GM15510 (cell line): ENCODE data around the gene MAD1L1.

ENCODE experiments used
- POLR2A ChIP-seq: IDR thresholded peaks from 3 replicates; pipeline ENCODE4 v1.6.1; 2011; ENCODE audit warnings: borderline replicate concordance; ENCODE audit not compliant: insufficient read length; ENCODE audit errors: extremely low read depth

Gene MAD1L1

DNA sequence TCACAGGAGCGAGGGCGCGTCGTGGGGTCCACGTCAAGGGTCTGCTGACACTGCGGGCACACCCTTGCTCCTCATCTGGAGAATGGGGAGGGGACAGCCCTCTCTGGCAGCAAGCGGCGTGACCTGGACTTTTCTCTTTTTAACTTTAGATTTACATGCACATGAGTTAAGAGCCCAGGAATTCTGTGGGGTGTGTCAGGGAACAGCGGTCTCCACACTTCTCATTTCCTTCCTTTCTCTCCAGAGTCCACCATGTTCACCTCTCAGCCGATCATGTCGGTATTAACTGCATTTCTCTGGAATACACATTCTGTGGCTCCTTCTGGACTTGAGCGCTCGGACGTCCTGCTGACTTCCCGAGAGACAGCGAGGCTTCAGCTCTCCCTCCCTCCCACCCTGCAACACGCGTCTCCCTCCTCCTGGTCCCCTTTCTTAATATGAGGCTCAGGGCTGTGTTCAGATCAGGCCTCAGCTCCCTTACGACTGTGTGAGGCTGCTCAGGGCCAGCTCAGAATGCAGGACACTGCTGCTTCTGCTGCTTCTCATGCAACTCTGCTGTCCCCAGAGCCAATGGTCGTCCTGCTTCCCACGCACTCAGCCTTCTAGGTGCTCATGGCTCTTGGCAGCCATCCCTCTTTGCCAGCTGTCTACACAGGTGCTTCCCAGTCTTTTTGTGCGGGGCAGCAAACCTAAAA, 301.3 kb downstream of the MAD1L1 start:
- no peak for TF ChIP-seq POLR2A

DNA sequence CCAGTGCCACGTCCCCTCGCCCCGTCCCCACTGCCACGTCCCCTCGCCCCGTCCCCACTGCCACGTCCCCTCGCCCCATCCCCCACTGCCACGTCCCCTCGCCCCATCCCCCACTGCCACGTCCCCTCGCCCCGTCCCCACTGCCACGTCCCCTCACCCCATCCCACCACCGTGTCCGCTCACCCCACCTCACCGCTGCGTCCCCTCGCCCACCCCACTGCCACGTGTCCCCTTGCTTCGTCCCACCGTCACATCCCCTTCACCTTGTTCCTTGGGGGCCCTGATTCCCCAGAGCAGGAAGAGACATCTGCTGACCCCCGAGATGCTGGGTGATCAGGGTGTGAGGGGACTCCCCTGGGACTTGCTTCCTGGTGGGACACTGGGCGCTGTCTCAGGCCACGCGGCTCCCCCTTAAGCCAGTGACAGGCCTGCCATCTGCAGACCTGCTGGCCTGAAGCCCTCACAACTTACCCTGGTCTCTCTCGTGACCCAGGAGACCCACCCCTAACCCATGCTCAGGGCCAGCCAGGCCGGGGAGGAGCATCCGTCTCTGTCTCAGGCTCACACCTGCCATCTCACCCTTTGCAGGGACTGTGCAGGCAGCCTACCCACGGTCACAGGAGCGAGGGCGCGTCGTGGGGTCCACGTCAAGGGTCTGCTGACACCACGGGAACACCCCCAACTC, 302.2 kb downstream of the MAD1L1 start:
- no peak for TF ChIP-seq POLR2A

DNA sequence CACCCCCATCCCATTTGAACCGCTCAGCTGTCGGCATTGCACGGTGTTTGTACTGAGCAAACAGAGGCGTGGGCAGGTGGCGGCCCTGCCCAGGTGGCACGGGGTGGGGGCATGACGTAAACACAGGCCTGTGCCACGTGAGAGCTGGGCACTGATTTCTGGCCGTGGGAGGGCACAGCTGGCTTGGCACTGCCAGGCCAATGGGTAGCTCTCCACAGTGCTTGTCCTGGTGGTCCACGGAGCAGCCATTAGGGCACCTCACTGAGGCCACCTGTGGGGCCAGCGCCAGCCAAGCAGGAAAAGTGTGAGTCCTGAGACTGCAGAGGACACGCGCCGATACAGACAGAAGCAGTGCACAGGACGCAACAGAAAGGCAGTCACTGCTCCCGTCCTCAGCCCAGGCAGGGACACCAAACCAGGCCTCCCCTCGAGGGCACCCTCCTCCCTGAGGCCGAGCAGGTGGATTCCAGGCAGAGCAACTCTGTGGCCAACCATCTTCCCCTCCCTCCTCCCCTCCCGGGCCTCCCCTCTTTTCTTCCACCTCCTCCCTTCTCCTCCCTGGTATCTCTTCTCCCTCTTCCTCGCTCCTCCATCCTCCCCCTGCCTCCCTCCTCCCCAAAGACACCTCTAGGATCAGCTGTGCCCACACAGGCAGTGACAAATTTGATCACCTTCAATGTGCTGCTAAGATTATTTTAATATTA, 303.9 kb downstream of the MAD1L1 start:
- no peak for TF ChIP-seq POLR2A

DNA sequence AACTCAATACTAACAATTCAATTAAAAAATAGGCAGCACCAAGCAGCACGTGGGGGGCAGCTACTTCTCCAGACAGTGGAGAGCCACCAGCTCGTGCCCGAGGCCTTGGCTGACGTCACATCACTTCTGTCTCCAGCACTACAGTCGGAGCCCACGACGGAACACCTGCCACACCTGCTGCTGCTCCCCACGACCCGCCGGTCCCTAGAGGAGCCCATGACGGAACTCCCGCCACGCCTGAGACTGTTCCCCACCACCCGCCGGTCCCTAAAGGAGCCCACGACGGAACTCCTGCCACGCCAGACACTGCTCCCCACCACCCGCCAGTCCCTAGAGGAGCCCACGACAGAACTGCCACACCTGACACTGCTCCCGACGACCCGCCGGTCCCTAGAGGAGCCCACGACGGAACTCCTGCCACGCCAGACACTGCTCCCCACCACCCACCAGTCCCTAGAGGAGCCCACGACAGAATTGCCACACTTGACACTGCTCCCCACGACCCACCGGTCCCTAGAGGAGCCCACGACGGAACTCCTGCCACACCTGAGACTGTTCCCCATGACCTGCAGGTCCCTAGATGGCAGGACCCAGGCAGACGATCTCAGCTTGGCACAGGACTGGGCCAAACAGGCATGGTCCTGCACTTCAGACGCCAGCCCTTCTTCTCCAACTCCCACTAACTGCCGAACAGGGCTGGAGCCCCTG, 304.7 kb downstream of the MAD1L1 start:
- no peak for TF ChIP-seq POLR2A

DNA sequence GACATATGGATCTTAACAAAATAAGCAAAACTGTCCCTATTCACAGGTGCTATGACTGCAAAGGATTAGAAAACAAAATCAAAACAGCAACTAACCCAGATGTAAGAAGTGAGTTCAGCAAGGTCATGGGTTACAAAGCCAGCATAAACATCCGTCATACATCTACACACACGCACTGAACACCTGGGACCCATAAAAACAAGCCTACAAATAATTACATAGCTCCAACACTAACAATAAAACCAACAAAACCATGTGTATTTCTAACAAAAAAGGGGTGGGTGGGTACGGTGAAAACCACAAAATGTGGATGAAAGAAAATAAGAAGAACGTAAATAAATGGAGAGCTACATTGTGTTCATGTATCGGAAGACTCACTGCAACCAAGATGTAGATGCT, 305.8 kb downstream of the MAD1L1 start:
- TF ChIP-seq POLR2A: no peak

DNA sequence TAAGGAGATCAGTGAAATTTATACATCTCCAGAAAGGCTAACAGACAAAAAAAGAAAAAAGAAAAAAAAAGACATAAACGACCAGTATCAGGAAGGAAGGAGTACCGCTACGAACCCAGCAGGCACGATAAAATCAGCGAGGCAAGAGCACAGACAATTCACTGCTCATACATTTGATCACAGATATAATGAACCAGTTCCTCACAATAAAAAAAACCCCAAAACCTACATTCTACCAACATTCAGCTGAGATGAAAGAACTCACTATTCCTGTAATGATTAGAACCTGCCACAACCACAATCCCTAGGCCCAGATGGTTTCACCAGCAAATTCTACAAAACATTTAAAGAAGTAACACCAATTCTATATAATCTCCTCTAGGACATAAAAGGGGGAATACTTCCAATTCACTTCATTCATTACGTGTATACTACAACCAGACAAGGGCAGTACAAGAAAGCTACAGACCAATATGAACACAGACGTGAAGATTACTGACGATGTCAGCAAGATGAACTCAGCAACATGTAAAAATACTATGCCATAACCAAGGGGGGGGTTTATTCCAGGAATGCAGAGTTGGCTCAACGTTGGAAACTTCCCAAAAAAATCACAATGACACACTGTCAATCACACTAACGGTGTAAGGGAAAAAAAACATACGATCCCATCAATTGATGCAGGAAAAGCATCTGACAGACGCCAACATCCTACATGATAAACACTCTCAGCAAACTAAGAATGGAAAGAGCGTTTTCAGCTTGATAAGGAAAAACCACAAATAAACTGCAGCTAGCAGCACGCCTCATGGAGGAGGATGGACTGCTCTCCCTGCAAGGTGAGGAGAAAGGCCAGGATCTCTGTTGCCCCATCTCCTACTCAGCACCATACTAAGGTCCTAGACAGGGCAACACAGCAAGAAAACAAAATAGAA, 306.5 kb downstream of the MAD1L1 start:
- TF ChIP-seq POLR2A: no peak

DNA sequence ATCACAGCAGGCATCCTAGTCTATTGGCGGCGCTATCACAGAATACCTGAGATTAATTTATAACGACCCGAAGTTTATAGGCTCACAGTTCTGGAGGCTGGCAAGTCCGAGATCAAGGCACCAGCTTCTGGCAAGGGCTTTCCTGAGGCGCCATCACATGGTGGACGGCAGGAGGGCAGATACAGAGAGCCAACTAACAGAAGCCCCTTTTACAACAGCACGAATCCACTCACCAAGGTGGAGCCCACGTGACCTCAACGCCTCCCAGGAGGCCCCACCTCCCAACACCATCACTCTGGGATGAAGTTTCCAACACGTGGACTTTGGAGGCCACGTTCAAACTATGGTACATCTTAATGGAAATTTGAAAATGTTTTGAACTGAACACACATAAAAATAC, 307.4 kb downstream of the MAD1L1 start:
- no peak for TF ChIP-seq POLR2A

DNA sequence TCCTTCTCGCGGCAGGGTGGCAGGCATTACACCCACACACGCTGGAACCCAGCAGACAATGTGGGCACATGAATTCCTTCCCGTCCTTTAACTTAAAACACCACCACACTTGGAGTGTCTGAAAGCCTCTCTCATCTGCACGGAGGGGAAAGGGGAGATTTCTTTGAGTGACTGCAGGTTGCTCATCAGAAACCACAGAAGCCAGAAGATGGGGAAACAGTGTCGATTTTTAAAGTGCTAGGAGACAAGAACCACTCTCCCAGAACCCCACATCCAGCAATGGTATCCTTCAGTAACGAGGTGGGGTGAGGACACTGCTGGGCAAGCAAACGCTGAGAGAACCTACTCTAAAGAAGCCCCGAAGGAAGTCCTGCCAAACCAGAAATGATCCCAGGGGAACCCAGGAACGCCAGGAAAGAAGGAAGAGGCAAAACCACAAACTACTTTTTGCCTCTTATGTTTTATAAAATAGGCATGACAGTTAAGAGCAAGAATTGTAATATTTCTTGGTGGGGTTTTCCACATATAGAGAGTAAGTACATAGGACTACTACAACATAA, 308.4 kb downstream of the MAD1L1 start:
- TF ChIP-seq POLR2A: no peak

DNA sequence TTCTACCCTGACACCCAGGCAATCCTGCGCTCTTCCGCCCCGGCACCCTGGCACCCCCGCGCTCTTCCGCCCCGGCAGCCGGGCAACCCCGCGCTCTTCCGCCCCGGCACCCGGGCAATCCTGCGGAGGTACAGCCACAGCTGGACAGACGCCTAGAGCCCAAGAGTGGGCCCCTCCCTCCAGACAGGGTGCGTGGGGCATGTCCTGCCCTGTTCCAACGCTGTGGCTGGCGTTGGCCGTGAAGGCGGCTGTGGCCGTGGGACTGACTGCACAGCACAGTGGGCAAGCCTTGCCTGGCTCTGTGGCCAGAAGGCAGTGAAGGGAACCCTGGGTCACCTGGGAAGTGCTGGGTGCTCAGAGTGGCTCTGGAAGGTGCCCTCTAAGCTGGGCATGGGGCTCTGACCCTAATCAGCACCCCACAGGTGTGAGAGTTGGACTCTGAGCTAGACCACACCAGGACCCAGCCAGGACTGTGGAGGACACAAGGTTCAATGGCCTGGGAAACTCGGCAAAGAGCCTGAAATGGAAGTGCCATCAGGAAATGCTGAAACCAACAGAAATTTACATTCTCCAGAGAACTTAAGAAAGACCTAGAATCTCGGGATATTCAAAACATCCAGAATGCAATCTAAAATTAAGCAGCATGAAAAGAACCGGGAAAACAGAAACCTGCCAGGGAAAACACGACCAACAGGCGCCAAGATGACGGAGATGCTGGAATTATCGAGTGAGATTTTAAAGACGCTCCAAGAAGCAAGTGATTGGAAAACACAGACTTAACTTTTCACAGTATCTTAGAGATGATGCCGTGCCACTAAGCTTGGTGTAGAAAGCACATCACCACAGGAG, 309.1 kb downstream of the MAD1L1 start:
- TF ChIP-seq POLR2A: no peak

DNA sequence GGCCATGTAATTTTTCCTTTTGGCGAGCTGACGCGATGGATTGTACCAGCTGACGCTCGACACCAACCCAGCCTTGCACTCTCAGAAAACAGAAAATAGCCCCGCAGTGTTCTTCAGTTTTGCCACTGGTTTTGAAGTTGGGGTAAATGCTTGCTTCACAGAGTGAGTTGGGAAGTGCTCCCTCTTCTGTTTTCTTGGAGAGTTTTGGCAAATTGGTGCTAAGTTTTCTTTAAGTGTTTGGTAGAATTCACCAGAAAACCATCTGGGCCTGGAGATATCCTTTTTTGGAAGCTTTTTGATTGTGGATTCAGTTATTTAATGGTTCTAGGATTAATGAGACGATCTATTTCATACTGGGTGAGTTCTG, 309.9 kb downstream of the MAD1L1 start:
- TF ChIP-seq POLR2A: no peak

DNA sequence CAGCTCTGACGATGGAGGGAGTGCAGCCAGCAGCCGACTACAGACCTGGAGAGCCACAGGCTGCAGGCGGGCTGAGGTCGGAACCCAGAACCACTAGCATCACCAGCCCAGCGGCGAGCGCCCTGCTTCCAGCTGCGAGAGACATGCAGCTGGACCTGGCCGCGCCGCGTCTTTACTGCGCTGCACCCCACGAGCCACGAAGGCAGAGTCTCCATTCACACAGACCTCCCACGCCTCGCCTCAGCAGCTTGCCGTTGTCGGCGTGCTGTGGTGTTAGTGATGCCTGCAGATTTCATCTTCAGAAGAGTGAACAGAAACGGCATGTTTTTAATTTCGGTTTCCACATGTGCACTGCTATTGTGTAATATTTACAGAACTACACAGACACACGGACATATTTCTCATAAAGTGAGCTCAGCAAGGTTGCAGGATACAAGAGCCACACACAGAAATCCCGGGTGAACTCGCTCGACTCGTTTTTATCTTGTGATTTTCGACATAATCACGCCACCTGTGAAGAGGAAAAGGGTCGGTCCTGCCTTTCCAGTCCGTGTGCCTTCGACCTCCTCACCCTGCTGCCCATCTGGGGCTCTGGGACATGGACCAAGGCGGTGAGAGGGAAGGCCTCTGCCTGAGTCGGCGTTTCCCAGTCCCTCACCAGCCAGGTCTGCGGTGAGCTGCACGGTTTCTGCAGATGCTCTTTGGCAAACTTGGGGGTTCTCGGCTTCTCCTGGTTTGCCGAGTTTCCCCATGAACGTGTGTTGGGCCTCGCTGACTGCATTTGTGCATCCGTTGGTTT, 310.5 kb downstream of the MAD1L1 start:
- no peak for TF ChIP-seq POLR2A

DNA sequence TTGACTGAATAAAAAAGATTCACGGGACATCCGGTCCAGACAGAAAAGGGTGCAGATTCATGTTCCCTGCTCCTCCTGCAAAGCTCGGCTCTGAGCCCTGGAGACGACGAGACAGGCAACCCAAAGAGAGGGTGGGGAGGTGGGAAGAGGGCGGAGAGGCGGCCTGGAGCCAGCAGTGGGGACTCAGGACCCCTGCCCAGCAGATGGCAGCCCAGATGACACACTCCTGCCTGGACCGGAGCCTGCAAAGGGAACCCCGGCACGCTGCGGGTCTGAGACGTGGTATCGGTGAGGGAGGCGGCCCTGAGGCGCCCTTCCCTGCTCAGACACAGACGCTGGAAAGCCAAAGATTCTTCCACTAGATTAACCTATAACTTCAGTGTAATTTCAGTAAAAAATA, 311.9 kb downstream of the MAD1L1 start:
- TF ChIP-seq POLR2A: no peak
